Measurements from ENCODE around the gene CHST12.

DNA sequence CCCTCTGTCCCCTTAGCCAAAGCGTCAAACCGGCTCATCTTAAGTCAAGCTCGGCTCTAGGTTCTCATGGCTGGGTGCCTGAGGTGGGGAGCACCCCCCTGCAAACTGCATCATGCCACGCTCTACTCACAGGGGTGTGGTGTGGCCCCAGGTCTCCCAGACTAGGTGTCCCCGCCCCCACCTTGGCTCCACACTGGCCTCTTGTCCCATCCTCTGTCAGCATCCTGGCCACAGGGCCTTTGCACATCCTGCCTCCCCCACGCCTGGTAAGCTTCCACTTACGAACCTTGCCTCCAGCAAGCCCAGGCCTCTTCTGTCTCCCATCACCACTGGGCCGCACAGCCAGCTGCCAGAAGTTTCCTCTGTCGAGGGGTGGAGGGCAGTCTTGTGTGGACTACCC, 93.0 kb downstream of the CHST12 start:
- TF ChIP-seq, protein P1, sequence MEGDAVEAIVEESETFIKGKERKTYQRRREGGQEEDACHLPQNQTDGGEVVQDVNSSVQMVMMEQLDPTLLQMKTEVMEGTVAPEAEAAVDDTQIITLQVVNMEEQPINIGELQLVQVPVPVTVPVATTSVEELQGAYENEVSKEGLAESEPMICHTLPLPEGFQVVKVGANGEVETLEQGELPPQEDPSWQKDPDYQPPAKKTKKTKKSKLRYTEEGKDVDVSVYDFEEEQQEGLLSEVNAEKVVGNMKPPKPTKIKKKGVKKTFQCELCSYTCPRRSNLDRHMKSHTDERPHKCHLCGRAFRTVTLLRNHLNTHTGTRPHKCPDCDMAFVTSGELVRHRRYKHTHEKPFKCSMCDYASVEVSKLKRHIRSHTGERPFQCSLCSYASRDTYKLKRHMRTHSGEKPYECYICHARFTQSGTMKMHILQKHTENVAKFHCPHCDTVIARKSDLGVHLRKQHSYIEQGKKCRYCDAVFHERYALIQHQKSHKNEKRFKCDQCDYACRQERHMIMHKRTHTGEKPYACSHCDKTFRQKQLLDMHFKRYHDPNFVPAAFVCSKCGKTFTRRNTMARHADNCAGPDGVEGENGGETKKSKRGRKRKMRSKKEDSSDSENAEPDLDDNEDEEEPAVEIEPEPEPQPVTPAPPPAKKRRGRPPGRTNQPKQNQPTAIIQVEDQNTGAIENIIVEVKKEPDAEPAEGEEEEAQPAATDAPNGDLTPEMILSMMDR (IDR thresholded peaks at IDR 0.05): no peak
- no peak for TF ChIP-seq POLR2A (IDR thresholded peaks at IDR 0.05)

All from right lobe of liver (tissue), 4 donors.